IMR-90 (cell line): ENCODE results near the gene CDRT4. TPM values are rescaled to one million over a fixed set of nuclear protein-coding genes. Genes with fewer than 3 reads are reported as not detected.

Experiments used
- ATAC-seq: fragments of 200-7000 bp; cut with Tn5 transposase; 2 replicates; pipeline ENCODE4 v1.9.1; 2020; ENCODE audit warnings: low read depth, mild to moderate bottlenecking, moderate library complexity
- BruUV-seq: library from RNA; stranded (reverse); fragments of 400-500 nt; replicated peaks from 2 replicates; lab custom pipeline; 2021; lab: Mats Ljungman, UMichigan
- CTCF ChIA-PET: fragments of 300-600 bp; formaldehyde crosslinking; extraction: SDS; loops from one replicate; lab custom pipeline; 2021; ENCODE audit warnings: antibody characterized with exemption; lab: Yijun Ruan, JAX
- POLR2A ChIA-PET: fragments of 300-600 bp; sonication (Branson Sonifier 250); formaldehyde crosslinking; loops from one replicate; lab custom pipeline; 2022; ENCODE audit warnings: antibody characterized with exemption; ENCODE audit not compliant: unreplicated experiment; lab: Charles Lee
- DNase-seq: peaks from one replicate; pipeline ENCODE4 v3.0.0; 2013
- H2AFZ ChIP-seq: replicated peaks from 2 replicates; pipeline ENCODE3; 2013; ENCODE audit warnings: low read length, mild to moderate bottlenecking; ENCODE audit not compliant: poor library complexity
- H2AK5ac ChIP-seq: 2 replicates; pipeline ENCODE4 v1.6.1; 2013; ENCODE audit warnings: low read depth, low read length, inconsistent platforms
- H2AK9ac ChIP-seq: replicated peaks from 2 replicates; pipeline ENCODE3; 2013; ENCODE audit warnings: mild to moderate bottlenecking, low read depth, low read length, moderate library complexity; ENCODE audit not compliant: poor library complexity
- H2BK120ac ChIP-seq: 2 replicates; pipeline ENCODE4 v1.6.1; 2013; ENCODE audit warnings: low read depth, low read length, inconsistent platforms
- H2BK15ac ChIP-seq: 3 replicates; pipeline ENCODE4 v1.6.1; 2013; ENCODE audit warnings: low read depth, low read length, inconsistent platforms
- H2BK20ac ChIP-seq: 2 replicates; pipeline ENCODE4 v1.6.1; 2013; ENCODE audit warnings: low read depth, mild to moderate bottlenecking, inconsistent platforms, low read length, moderate library complexity
- H2BK5ac ChIP-seq: 2 replicates; pipeline ENCODE4 v1.6.1; 2013; ENCODE audit warnings: mild to moderate bottlenecking, low read depth, low read length, inconsistent platforms; ENCODE audit not compliant: poor library complexity, severe bottlenecking
- H3K14ac ChIP-seq: replicated peaks from 2 replicates; pipeline ENCODE4 v1.6.1; 2013; ENCODE audit warnings: low read depth, low read length, inconsistent platforms
- H3K18ac ChIP-seq: 2 replicates; pipeline ENCODE4 v1.6.1; 2013; ENCODE audit warnings: low read depth, low read length, control low read depth
- H3K23ac ChIP-seq: 2 replicates; pipeline ENCODE4 v1.6.1; 2013; ENCODE audit warnings: low read depth, low read length, inconsistent platforms
- H3K27ac ChIP-seq: 2 replicates; pipeline ENCODE4 v1.5.1; 2013; ENCODE audit warnings: mild to moderate bottlenecking, control low read depth, low read length; ENCODE audit not compliant: insufficient read depth
- H3K27me3 ChIP-seq: 2 replicates; pipeline ENCODE4 v1.6.1; 2013; ENCODE audit warnings: low read length; ENCODE audit not compliant: control insufficient read depth, insufficient read depth
- H3K36me3 ChIP-seq: 2 replicates; pipeline ENCODE4 v1.6.1; 2013; ENCODE audit warnings: low read length, mixed read lengths; ENCODE audit not compliant: control insufficient read depth, insufficient read depth
- H3K4ac ChIP-seq: 2 replicates; pipeline ENCODE4 v1.6.1; 2013; ENCODE audit warnings: low read depth, low read length, inconsistent platforms
- H3K4me1 ChIP-seq: 2 replicates; pipeline ENCODE4 v1.6.1; 2013; ENCODE audit warnings: low read length, mixed read lengths; ENCODE audit not compliant: control insufficient read depth, insufficient read depth
- H3K4me2 ChIP-seq: 2 replicates; pipeline ENCODE4 v1.6.1; 2013; ENCODE audit warnings: low read depth, mild to moderate bottlenecking, control low read depth, low read length, moderate library complexity
- H3K4me3 ChIP-seq: 2 replicates; pipeline ENCODE4 v1.5.1; 2013; ENCODE audit warnings: low read depth, mild to moderate bottlenecking, control low read depth, low read length, moderate library complexity; ENCODE audit not compliant: insufficient read depth
- H3K56ac ChIP-seq: 2 replicates; pipeline ENCODE4 v1.6.1; 2013; ENCODE audit warnings: low read length, inconsistent platforms; ENCODE audit not compliant: insufficient read depth; ENCODE audit errors: extremely low read depth
- H3K79me1 ChIP-seq, 2 experiments: 2 replicates each; pipeline ENCODE4 v1.6.1; 2013; ENCODE audit warnings: low read length in 2 of 2, inconsistent platforms in 1 of 2, low read depth in 1 of 2
- H3K9ac ChIP-seq: 2 replicates; pipeline ENCODE4 v1.6.1; 2013; ENCODE audit warnings: low read depth, low read length, control low read depth
- H3K9me1 ChIP-seq: 2 replicates; pipeline ENCODE4 v1.6.1; 2013; ENCODE audit warnings: low read length, inconsistent platforms; ENCODE audit not compliant: insufficient read depth
- H3K9me3 ChIP-seq: 2 replicates; pipeline ENCODE4 v1.6.1; 2013; ENCODE audit warnings: low read length; ENCODE audit not compliant: control insufficient read depth, insufficient read depth
- H4K20me1 ChIP-seq: 2 replicates; pipeline ENCODE4 v1.6.1; 2013; ENCODE audit warnings: low read length, inconsistent platforms; ENCODE audit not compliant: insufficient read depth
- H4K5ac ChIP-seq: 2 replicates; pipeline ENCODE4 v1.6.1; 2013; ENCODE audit warnings: mild to moderate bottlenecking, low read depth, low read length, control low read depth
- H4K8ac ChIP-seq, 2 experiments: 2 replicates each; pipeline ENCODE4 v1.6.1; 2013; ENCODE audit warnings: low read depth in 2 of 2, low read length in 2 of 2, control low read depth in 1 of 2, inconsistent platforms in 1 of 2
- H4K91ac ChIP-seq: 2 replicates; pipeline ENCODE4 v1.6.1; 2013; ENCODE audit warnings: low read depth, low read length, inconsistent platforms; ENCODE audit not compliant: insufficient read depth
- BHLHE40 ChIP-seq: fragments of 150-350 bp; IDR thresholded peaks from 2 replicates; pipeline ENCODE4 v1.6.1; 2016; ENCODE audit warnings: mild to moderate bottlenecking, low read depth, low read length
- CEBPB ChIP-seq: IDR thresholded peaks from 2 replicates; pipeline ENCODE4 v1.6.1; 2012; ENCODE audit warnings: low read depth, low read length, improper control_type of control experiment
- CHD1 ChIP-seq: IDR thresholded peaks from 2 replicates; pipeline ENCODE4 v1.6.1; 2012; ENCODE audit warnings: low read depth, low read length, improper control_type of control experiment
- ELK1 ChIP-seq: fragments of 150-350 bp; IDR thresholded peaks from 2 replicates; pipeline ENCODE4 v1.6.1; 2016; ENCODE audit warnings: low read depth, mild to moderate bottlenecking, low read length, moderate library complexity, borderline replicate concordance
- FOS ChIP-seq: fragments of 150-350 bp; IDR thresholded peaks from 2 replicates; pipeline ENCODE4 v1.6.1; 2016; ENCODE audit warnings: low read depth, low read length
- MAFK ChIP-seq: IDR thresholded peaks from 2 replicates; pipeline ENCODE4 v1.6.1; 2012; ENCODE audit warnings: low read depth, low read length, improper control_type of control experiment
- MAZ ChIP-seq: IDR thresholded peaks from 2 replicates; pipeline ENCODE4 v1.6.1; 2012; ENCODE audit warnings: low read depth, mild to moderate bottlenecking, low read length, improper control_type of control experiment, moderate library complexity, borderline replicate concordance
- MXI1 ChIP-seq: IDR thresholded peaks from 2 replicates; pipeline ENCODE4 v1.6.1; 2012; ENCODE audit warnings: low read depth, mild to moderate bottlenecking, low read length, moderate library complexity, borderline replicate concordance
- POLR2A ChIP-seq: IDR thresholded peaks from 2 replicates; pipeline ENCODE4 v1.6.1; 2012; ENCODE audit warnings: mild to moderate bottlenecking, low read depth, low read length
- RAD21 ChIP-seq: IDR thresholded peaks from 2 replicates; pipeline ENCODE4 v1.6.1; 2012; ENCODE audit warnings: low read length, improper control_type of control experiment
- RCOR1 ChIP-seq: IDR thresholded peaks from 2 replicates; pipeline ENCODE4 v1.6.1; 2012; ENCODE audit warnings: mild to moderate bottlenecking, low read length, improper control_type of control experiment; ENCODE audit not compliant: insufficient replicate concordance
- RFX5 ChIP-seq: IDR thresholded peaks from 2 replicates; pipeline ENCODE4 v1.8.0; 2012; ENCODE audit warnings: low read depth, mild to moderate bottlenecking, low read length, moderate library complexity
- USF2 ChIP-seq: fragments of 150-350 bp; IDR thresholded peaks from 2 replicates; pipeline ENCODE4 v1.6.1; 2017; ENCODE audit warnings: mild to moderate bottlenecking, antibody characterized with exemption, low read length, low read depth
- WGBS, 2 experiments: methylation state at CpG; one replicate each; pipeline versions ENCODE4 v1.1.5 to v1.1.7; 2013; ENCODE audit warnings: missing lambda C conversion rate in 2 of 2; ENCODE audit not compliant: insufficient read length in 1 of 2; ENCODE audit errors: extremely low coverage in 2 of 2; 5-methylcytosine and 5-hydroxymethylcytosine counted together
- dilution Hi-C: fragments of 300-500 bp; cut with HindIII; formaldehyde crosslinking; loops from one replicate; pipeline ENCODE4 v1.14.3; 2018; ENCODE audit warnings: low sequenced_read_pairs; ENCODE audit not compliant: unreplicated experiment
- in situ Hi-C: fragments of 300-500 bp; cut with MboI; formaldehyde crosslinking; loops from 3 replicates; pipeline ENCODE4 v1.14.3; 2019; ENCODE audit warnings: low sequenced_read_pairs, inconsistent platforms, mixed read lengths
- intact Hi-C: fragments of 100-400 bp; cut with micrococcal nuclease; formaldehyde crosslinking; loops from 2 replicates; pipeline ENCODE4 v1.10.0; 2022
- polyA plus RNA-seq, 3 experiments: library from polyadenylated mRNA; depleted of rRNA; stranded (reverse); fragments of >200 nt; gene quantifications; 2 replicates each; pipeline ENCODE4 v1.2.3, GENCODE V29; 2012; ENCODE audit warnings: low replicate concordance in 1 of 3
- total RNA-seq: library from RNA; depleted of rRNA; stranded (reverse); fragments of >200 nt; gene quantifications from 2 replicates; pipeline ENCODE4 v1.2.3, GENCODE V29; 2012
- TF ChIP-seq, protein P1 (sequence below): conservative IDR thresholded peaks from 2 replicates; pipeline ENCODE4 v1.5.1; 2012; ENCODE audit warnings: mild to moderate bottlenecking, low read depth, low read length, improper control_type of control experiment

CDRT4 gene
- total and polyA plus RNA-seq, 2 of the 4 experiments (the other 2 are of a cell fraction) = 0.90 to 3.7 TPM

- Histone ChIP-seq H3K4me2 (no peak overlapping the region), H2BK20ac (peak overlapping the region; percentile 19), H4K20me1 (no peaks in the 10 kb centered on the region), H3K79me1 (0 out of 4 replicates have a peak, but pooled peaks cover 0 to 4% of the 10 kb centered on the region in 2 experiments), H3K4ac (peak overlapping the region; percentile 85), H4K5ac (peak overlapping the region; percentile 22), H2BK5ac (no peak overlapping the region), H3K56ac (no peak overlapping the region), H2AFZ (peak overlapping the region; percentile 25), H3K23ac (peak overlapping the region; percentile 56; the same call in 1 of the 2 replicates), H4K91ac (peak overlapping the region; percentile 64), H3K4me1 (peaks cover 20% of the 10 kb centered on the region), H2BK120ac (peak overlapping the region; percentile 62), H3K9ac (no peak overlapping the region), H3K4me3 (no peak overlapping the region), H2AK5ac (peak overlapping the region; percentile 52), H3K14ac (peak overlapping the region; percentile 84), H2BK15ac (peak overlapping the region; percentile 96; the same call in 2 of the 3 replicates), H2AK9ac (no peak overlapping the region), H3K18ac (peak overlapping the region; percentile 42), H3K9me1 (peaks cover 15% of the 10 kb centered on the region), H3K27ac (peak overlapping the region; percentile 31; the same call in 1 of the 2 replicates), H3K27me3 (no peaks in the 10 kb centered on the region), H3K9me3 (no peaks in the 10 kb centered on the region), H4K8ac (no peak overlapping the region; a peak in 3 of 4 replicates), H3K36me3 (no peaks in the 10 kb centered on the region)
- in situ Hi-C loops (no loop called here), dilution Hi-C loops (no loop called here), intact Hi-C loops (no loop called here)
- ATAC-seq = no peak
- 73% methylated on average over 6 of the region's 7 CpGs; no CpG with 5 or more reads in 1 of the 2 experiments for WGBS, 2 experiments
- POLR2A ChIA-PET = no interaction called here
- no peak for DNase-seq
- CTCF ChIA-PET = interaction anchor here (1.2 kb wide), 1 partner anchor 46 kb away, joined by 5 read pairs; no protein-coding TSS in a partner anchor
- no TSS peak for BruUV-seq
- TF ChIP-seq MAFK (no peak), MXI1 (no peak), BHLHE40 (no peak), USF2 (no peak), RAD21 (no peak), MAZ (no peak), CHD1 (no peak), POLR2A (no peak), RFX5 (no peak), ELK1 (no peak), FOS (no peak), CEBPB (no peak), RCOR1 (no peak)
- TF ChIP-seq, protein P1, sequence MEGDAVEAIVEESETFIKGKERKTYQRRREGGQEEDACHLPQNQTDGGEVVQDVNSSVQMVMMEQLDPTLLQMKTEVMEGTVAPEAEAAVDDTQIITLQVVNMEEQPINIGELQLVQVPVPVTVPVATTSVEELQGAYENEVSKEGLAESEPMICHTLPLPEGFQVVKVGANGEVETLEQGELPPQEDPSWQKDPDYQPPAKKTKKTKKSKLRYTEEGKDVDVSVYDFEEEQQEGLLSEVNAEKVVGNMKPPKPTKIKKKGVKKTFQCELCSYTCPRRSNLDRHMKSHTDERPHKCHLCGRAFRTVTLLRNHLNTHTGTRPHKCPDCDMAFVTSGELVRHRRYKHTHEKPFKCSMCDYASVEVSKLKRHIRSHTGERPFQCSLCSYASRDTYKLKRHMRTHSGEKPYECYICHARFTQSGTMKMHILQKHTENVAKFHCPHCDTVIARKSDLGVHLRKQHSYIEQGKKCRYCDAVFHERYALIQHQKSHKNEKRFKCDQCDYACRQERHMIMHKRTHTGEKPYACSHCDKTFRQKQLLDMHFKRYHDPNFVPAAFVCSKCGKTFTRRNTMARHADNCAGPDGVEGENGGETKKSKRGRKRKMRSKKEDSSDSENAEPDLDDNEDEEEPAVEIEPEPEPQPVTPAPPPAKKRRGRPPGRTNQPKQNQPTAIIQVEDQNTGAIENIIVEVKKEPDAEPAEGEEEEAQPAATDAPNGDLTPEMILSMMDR = no peak
Observed at GRCh38 chr17:15411384-15412198, 55.8 kb downstream of the CDRT4 start.
